ENCODE data around the gene ZNF311.
A peak's percentile ranks its signal among the peaks of the same experiment; 100 is the strongest.
"Not testable (repeated sequence)": the region's sequence is repeated elsewhere in the genome, so short reads cannot be mapped to it uniquely, and the experiment has no call there.

ZNF311 gene

GRCh38 chr6:28982476-28983266, 22.4 kb downstream of the ZNF311 start:
- no peak for DNase-seq

- DNase-seq: peak; percentile 74
Measured at GRCh38 chr6:28981833-28982475, 23.2 kb downstream of the ZNF311 start.

GRCh38 chr6:28981431-28981832, 23.7 kb downstream of the ZNF311 start:
- peak; percentile 75 for DNase-seq

GRCh38 chr6:28980852-28981430, 24.2 kb downstream of the ZNF311 start:
- DNase-seq: peak; percentile 34

GRCh38 chr6:28980137-28980851, 24.8 kb downstream of the ZNF311 start:
- DNase-seq: no peak

- no peak for DNase-seq
Measured at GRCh38 chr6:28979679-28980078, 25.4 kb downstream of the ZNF311 start.

- no peak for DNase-seq
Measured at GRCh38 chr6:28978959-28979561, 26.1 kb downstream of the ZNF311 start.

- no peak for DNase-seq
Measured at GRCh38 chr6:28978133-28978491, 27.0 kb downstream of the ZNF311 start.

- peak; percentile 24 for DNase-seq
Measured at GRCh38 chr6:28977341-28978132, 27.6 kb downstream of the ZNF311 start.

GRCh38 chr6:28976677-28977076, 28.4 kb downstream of the ZNF311 start:
- DNase-seq: no peak

- DNase-seq: no peak
Measured at GRCh38 chr6:28974505-28974904, 30.6 kb downstream of the ZNF311 start.

- not testable (repeated sequence) for DNase-seq
Measured at GRCh38 chr6:28970056-28970455, 35.1 kb downstream of the ZNF311 start.

- no peak for DNase-seq
Measured at GRCh38 chr6:28969129-28969528, 36.0 kb downstream of the ZNF311 start.

- DNase-seq: no peak
Measured at GRCh38 chr6:28968476-28968875, 36.6 kb downstream of the ZNF311 start.

- no peak for DNase-seq
Measured at GRCh38 chr6:28965706-28966105, 39.4 kb downstream of the ZNF311 start.

GRCh38 chr6:28960846-28961500, 44.1 kb downstream of the ZNF311 start:
- DNase-seq: no peak

GRCh38 chr6:28958561-28959243, 46.4 kb downstream of the ZNF311 start:
- DNase-seq: not testable (repeated sequence)

- not testable (repeated sequence) for DNase-seq
Measured at GRCh38 chr6:28957795-28958314, 47.3 kb downstream of the ZNF311 start.

GRCh38 chr6:28956331-28956730, 48.8 kb downstream of the ZNF311 start:
- DNase-seq: no peak

GRCh38 chr6:28953585-28954258, 51.4 kb downstream of the ZNF311 start:
- no peak for DNase-seq

Measured in stimulated activated CD4-positive, alpha-beta T cell treated with anti-CD3 and anti-CD28 coated beads, Interleukin-4, amount 100 ng/mL, for 1 hour (primary cell).